GM12864 (cell line): ENCODE measurements around the gene TRIP6.

Experiments used
- DNase-seq: peaks from one replicate; pipeline ENCODE4 v3.0.0-alpha.2; 2011; ENCODE audit warnings: low read depth
- H3K4me3 ChIP-seq: 2 replicates; pipeline ENCODE4 v1.5.1; 2011; ENCODE audit warnings: mild to moderate bottlenecking, low read depth, low read length, control low read depth
- TF ChIP-seq, protein P1 (sequence below): IDR thresholded peaks from 2 replicates; pipeline ENCODE4 v1.5.1; 2011; ENCODE audit warnings: low read depth, mild to moderate bottlenecking, moderate library complexity, low read length, control low read depth, inconsistent platforms; ENCODE audit errors: missing control alignments

Gene TRIP6

DNA sequence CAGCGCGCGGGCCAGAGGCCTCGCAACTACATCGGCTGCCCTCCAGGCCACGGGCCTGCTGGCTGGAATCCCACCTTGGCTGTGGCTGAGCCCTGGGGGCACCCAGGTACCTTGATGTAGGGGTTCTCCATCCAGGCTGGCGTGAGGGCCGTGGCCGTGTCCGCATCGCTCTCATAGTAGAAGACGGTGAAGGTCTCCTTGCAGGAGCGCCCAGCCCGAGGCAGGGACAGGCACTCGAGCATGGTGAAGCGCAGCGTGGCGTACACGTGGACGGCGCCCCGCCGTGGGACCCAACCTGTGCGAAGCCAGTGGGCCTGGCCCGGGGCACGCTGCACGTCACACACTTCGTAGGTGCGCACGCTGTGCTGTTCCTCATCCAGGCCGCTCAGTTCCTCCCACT lies 43.7 kb upstream of the TRIP6 start:
- no peak overlapping the region for H3K4me3 ChIP-seq
- TF ChIP-seq, protein P1, sequence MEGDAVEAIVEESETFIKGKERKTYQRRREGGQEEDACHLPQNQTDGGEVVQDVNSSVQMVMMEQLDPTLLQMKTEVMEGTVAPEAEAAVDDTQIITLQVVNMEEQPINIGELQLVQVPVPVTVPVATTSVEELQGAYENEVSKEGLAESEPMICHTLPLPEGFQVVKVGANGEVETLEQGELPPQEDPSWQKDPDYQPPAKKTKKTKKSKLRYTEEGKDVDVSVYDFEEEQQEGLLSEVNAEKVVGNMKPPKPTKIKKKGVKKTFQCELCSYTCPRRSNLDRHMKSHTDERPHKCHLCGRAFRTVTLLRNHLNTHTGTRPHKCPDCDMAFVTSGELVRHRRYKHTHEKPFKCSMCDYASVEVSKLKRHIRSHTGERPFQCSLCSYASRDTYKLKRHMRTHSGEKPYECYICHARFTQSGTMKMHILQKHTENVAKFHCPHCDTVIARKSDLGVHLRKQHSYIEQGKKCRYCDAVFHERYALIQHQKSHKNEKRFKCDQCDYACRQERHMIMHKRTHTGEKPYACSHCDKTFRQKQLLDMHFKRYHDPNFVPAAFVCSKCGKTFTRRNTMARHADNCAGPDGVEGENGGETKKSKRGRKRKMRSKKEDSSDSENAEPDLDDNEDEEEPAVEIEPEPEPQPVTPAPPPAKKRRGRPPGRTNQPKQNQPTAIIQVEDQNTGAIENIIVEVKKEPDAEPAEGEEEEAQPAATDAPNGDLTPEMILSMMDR = no peak
- no peak for DNase-seq

DNA sequence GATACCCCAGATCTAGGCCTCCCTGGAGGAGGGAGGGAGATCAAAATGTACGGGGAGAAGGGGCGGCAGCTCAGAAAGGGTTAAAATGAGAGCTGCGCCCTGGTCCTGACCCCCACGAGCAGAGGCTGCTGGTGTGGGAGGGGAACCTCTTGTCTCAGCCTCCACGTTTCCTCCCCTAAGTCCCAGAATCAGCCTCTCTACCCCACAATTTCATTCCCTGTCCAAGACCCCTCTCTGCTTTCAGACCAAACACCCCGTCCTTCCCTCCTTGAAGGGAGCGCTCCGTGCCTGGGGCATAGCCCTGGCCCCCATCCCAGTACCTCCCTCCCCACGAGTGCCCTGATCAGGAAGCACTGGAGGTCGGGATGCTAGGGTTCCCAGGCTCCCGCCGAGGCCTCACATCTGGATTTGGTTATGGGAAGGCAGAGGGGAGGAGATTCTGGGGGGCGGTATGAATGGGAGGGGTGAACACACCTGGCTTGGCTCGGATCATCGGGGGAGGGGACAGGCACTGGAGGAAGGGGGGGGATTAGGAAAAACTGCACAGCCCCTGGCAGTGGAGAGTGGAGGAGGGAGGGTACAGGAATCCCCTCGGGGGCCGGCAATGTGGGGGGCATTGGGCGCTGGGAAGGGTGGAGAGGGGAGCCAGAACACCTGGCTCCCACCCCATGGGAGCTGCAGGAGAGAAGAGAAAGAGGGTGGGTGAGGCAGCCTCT lies 42.5 kb upstream of the TRIP6 start:
- H3K4me3 ChIP-seq = no peak overlapping the region
- TF ChIP-seq, protein P1 = no peak
- no peak for DNase-seq

DNA sequence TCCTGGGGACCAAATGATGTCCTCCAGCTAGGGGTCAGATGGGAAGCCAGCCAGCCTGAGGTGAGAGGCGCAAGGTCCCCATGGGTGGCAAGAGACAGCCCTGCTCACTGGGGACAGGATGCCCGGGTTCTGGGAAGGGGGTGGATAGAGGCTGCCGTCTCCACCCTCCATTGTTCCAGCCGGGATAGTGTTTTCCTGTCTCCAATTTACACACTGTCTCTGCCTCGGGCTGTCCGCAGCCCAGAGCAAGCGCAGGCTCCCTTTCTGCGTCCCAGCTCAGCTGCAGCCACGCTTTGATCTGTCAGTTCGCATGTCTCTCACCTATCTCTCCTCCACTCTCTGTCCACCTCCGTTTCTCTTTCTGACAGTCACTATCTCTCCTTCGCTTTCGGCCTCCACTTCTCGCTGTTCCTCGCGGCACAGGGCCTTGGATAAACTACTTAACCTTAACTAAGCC lies 41.9 kb upstream of the TRIP6 start:
- no peak for DNase-seq
- H3K4me3 ChIP-seq = no peak overlapping the region
- TF ChIP-seq, protein P1 = no peak

DNA sequence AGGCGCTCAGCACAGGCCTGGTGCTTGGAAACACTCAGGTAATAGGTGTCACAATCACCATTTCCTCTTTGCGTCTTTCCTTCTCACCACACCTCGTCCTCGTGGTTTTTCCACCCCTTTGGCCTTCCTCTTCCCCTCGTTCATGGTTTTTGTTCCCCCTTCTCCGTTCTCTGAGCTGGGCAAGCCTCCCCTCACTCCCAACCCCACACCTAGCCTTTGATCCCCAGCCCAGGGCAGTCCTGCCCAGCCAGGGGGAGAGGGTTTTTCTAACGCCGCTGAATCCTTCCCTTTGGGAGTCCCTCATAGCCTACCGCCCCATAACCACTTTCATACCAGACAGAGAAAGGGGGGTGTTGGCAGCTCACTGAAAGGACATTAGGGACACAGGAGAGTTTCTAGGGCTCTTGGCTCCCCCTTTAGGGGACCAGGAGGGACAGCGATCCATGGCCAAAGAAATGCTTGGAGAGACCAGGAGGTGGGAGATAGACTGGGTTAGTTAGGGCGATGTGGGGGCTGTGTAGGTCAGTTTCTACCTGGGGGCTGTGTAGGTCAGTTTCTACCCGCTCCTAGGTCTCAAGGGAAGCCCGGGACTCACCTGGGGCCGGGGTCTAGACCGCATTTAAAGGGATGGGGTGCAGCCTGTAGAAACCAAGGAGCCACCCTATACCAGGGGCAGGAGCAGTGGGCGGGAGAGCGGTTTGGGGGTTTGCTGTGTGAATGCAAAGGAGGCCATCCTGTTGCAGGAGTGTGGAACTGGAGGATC lies 41.3 kb upstream of the TRIP6 start:
- no peak for DNase-seq
- no peak overlapping the region for H3K4me3 ChIP-seq
- TF ChIP-seq, protein P1 = no peak

DNA sequence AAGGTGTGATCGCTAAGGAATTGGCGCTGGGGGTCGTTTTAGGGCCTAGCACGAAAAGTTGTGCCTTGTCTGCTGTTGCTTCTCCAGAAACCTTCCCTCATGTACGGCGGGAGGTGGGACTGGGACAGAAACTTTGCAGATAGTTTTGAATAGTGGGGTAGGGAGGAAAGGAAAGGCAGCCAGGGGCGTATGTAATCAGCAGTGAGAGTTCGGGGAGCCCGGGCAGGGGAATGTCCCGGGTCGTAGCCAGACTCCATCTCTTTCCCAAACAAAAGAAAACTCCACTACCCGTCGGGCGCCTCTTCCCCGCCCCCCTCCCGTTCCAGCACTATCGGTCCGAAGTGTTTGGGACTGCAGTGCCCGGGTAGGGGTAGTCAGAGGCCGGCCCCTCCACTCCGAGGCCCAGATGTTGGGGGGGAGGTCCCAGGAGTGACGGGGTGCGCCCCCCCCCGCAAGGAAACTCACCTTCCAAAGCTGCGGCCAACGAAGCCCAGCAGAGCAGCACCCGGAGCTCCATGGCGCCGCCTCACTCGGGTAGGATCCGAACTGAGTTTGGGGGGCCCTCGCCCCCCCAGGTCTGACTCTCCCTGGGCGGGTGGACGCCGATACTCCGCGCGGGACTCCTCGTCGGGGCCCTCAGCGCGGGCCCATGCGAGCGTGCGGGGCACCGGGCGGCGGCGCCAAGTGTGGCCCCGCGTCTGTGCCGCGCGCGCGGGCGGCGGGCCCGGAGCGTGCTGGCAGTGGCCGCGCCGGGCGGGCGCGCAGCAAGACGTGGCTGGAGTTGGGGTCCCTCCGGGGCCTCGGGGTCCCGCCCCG lies 40.5 kb upstream of the TRIP6 start:
- DNase-seq = no peak
- no peak overlapping the region for H3K4me3 ChIP-seq
- TF ChIP-seq, protein P1 = no peak

DNA sequence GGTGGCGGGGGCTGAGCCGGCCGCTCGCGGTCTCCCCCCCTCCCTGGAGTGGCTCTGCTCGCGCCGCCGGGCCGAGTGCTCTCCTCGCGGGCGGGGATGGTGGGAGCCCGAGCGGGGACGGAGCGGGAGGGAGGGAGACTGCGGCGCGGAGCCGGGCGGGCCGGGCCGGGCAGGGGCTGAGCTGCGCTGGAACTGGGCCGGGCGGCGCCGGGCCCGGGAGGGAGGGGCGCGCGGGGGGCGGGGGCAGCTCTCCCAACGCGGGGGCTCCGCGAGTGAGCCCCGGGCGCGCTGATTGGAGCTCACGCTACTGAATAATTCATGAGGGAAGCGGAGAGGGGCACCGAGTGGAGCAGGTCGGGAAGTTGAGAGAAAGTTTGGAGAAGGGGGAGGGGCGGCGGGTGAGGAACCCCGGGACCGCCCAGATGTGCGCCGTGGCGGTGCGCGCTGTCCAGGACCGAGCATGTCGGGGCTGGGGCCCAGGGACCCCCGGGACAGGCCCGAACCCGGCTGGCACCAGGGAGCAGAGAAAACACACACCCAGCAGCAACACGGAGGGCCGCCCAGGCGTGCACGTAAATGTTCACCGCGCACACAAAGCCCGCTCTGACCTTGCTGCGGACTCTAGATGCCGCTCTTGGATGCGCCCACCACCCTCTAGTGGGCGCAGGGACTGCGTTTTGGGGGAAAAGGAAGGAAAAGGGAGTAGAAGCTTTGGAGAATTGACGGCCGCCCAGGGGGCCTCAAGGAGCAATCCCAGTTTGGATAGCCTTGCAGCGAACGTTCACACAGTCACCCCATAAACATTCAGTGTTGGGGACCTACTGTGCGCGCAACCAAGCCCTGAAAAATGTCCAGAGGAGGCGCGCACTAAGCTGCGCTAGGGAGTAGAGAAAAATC lies 39.6 kb upstream of the TRIP6 start, which contains the start of gene EPHB4:
EPHB4 (minus strand) TSS at position 194 of the 897 bp plus-strand sequence. CDS start 493 bp downstream, outside the sequence.
- H3K4me3 ChIP-seq = no peak within 1 kb of the TSS
- DNase-seq = no peak
- TF ChIP-seq, protein P1 = no peak
